HepG2 (cell line): ENCODE results near the gene PLEKHA5. TPM values are rescaled to one million over a fixed set of nuclear protein-coding genes. Genes with fewer than 3 reads are reported as not detected.

Experiments
- DPF2 ChIP-seq: sonication (generic); formaldehyde crosslinking; IDR thresholded peaks from 2 replicates; pipeline ENCODE4 v1.4.0; 2020; ENCODE audit warnings: mild to moderate bottlenecking, low read depth, missing genetic modification reagents, borderline replicate concordance
- FOSL1 ChIP-seq: sonication (generic); formaldehyde crosslinking; IDR thresholded peaks from 2 replicates; pipeline ENCODE4 v1.9.0; 2021; ENCODE audit warnings: missing genetic modification reagents, borderline replicate concordance
- GTF2F1 ChIP-seq: fragments of 150-350 bp; IDR thresholded peaks from 2 replicates; pipeline ENCODE4 v1.6.1; 2014; ENCODE audit warnings: low read length
- HIVEP1 ChIP-seq: sonication (generic); formaldehyde crosslinking; IDR thresholded peaks from 2 replicates; pipeline ENCODE4 v1.4.0; 2020; ENCODE audit warnings: mild to moderate bottlenecking, missing genetic modification reagents
- HOXA9 ChIP-seq: sonication (generic); formaldehyde crosslinking; IDR thresholded peaks from 2 replicates; pipeline ENCODE4 v1.8.1; 2022; ENCODE audit warnings: missing genetic modification reagents, mild to moderate bottlenecking, moderate library complexity, borderline replicate concordance
- IKZF5 ChIP-seq: IDR thresholded peaks from 2 replicates; pipeline ENCODE4 v1.6.1; 2018; ENCODE audit warnings: missing genetic modification reagents, mild to moderate bottlenecking, missing compliant biosample characterization
- KDM2A ChIP-seq: sonication (generic); formaldehyde crosslinking; IDR thresholded peaks from 2 replicates; pipeline ENCODE4 v1.4.0; 2020; ENCODE audit warnings: low read depth, missing genetic modification reagents, borderline replicate concordance
- MIXL1 ChIP-seq: IDR thresholded peaks from 2 replicates; pipeline ENCODE4 v1.6.1; 2016
- MTF1 ChIP-seq: sonication (generic); formaldehyde crosslinking; IDR thresholded peaks from 2 replicates; pipeline ENCODE4 v1.5.0; 2020; ENCODE audit warnings: missing genetic modification reagents
- PAWR ChIP-seq: sonication (generic); formaldehyde crosslinking; IDR thresholded peaks from 2 replicates; pipeline ENCODE4 v1.4.0; 2020; ENCODE audit warnings: missing genetic modification reagents, mild to moderate bottlenecking, borderline replicate concordance
- PITX1 ChIP-seq: sonication (generic); formaldehyde crosslinking; IDR thresholded peaks from 2 replicates; pipeline ENCODE4 v1.5.1; 2020; ENCODE audit warnings: mild to moderate bottlenecking, missing genetic modification reagents
- POGZ ChIP-seq: sonication (generic); formaldehyde crosslinking; IDR thresholded peaks from 2 replicates; pipeline ENCODE4 v1.4.0; 2020; ENCODE audit warnings: mild to moderate bottlenecking, missing genetic modification reagents
- PRMT3 ChIP-seq: sonication (generic); formaldehyde crosslinking; IDR thresholded peaks from 2 replicates; pipeline ENCODE4 v1.8.1; 2022; ENCODE audit warnings: low read depth, mild to moderate bottlenecking, moderate library complexity, missing genetic modification reagents, borderline replicate concordance
- RBFOX2 ChIP-seq: fragments of 200-400 bp; formaldehyde crosslinking; IDR thresholded peaks from 2 replicates; pipeline ENCODE4 v1.6.1; 2017; ENCODE audit warnings: low read depth, mild to moderate bottlenecking, low read length
- SIN3A ChIP-seq: IDR thresholded peaks from 2 replicates; pipeline ENCODE4 v1.6.1; 2011; ENCODE audit warnings: low read depth, mild to moderate bottlenecking, control low read depth, low read length, borderline replicate concordance
- SNAPC2 ChIP-seq: sonication (generic); formaldehyde crosslinking; IDR thresholded peaks from 2 replicates; pipeline ENCODE4 v1.8.1; 2022; ENCODE audit warnings: mild to moderate bottlenecking, missing genetic modification reagents
- SP140L ChIP-seq: sonication (generic); formaldehyde crosslinking; IDR thresholded peaks from 2 replicates; pipeline ENCODE4 v1.4.0; 2020; ENCODE audit warnings: missing genetic modification reagents, borderline replicate concordance
- SRF ChIP-seq: IDR thresholded peaks from 2 replicates; pipeline ENCODE4 v1.6.1; 2011; ENCODE audit warnings: mild to moderate bottlenecking, low read depth, low read length, moderate library complexity
- TMF1 ChIP-seq: sonication (generic); formaldehyde crosslinking; IDR thresholded peaks from 2 replicates; pipeline ENCODE4 v1.8.1; 2022; ENCODE audit warnings: low read depth, missing genetic modification reagents
- ZBTB3 ChIP-seq: sonication (generic); formaldehyde crosslinking; IDR thresholded peaks from 2 replicates; pipeline ENCODE4 v1.4.0; 2020; ENCODE audit warnings: low read depth, mild to moderate bottlenecking, moderate library complexity, missing genetic modification reagents, borderline replicate concordance
- ZBTB38 ChIP-seq: sonication (generic); formaldehyde crosslinking; IDR thresholded peaks from 2 replicates; pipeline ENCODE4 v1.5.1; 2020; ENCODE audit warnings: mild to moderate bottlenecking, missing genetic modification reagents
- ZNF225 ChIP-seq: sonication (generic); formaldehyde crosslinking; IDR thresholded peaks from 2 replicates; pipeline ENCODE4 v1.4.0; 2020; ENCODE audit warnings: mild to moderate bottlenecking, missing genetic modification reagents
- ZNF276 ChIP-seq: sonication (generic); formaldehyde crosslinking; IDR thresholded peaks from 2 replicates; pipeline ENCODE4 v1.4.0; 2020; ENCODE audit warnings: mild to moderate bottlenecking, low read depth, missing genetic modification reagents
- ZNF282 ChIP-seq: fragments of 450-650 bp; IDR thresholded peaks from 2 replicates; pipeline ENCODE4 v1.6.1; 2018; ENCODE audit not compliant: partially characterized antibody
- ZNF292 ChIP-seq: sonication (generic); formaldehyde crosslinking; IDR thresholded peaks from 2 replicates; pipeline ENCODE4 v1.8.1; 2022; ENCODE audit warnings: mild to moderate bottlenecking, low read depth, missing genetic modification reagents, borderline replicate concordance
- ZNF431 ChIP-seq: sonication (generic); formaldehyde crosslinking; IDR thresholded peaks from 2 replicates; pipeline ENCODE4 v1.9.0; 2022; ENCODE audit warnings: missing genetic modification reagents, low read depth, mild to moderate bottlenecking, borderline replicate concordance
- ZNF501 ChIP-seq: sonication (generic); formaldehyde crosslinking; IDR thresholded peaks from 2 replicates; pipeline ENCODE4 v1.5.1; 2020; ENCODE audit warnings: mild to moderate bottlenecking, moderate library complexity, missing genetic modification reagents
- ZNF614 ChIP-seq: IDR thresholded peaks from 2 replicates; pipeline ENCODE4 v1.6.1; 2018; ENCODE audit warnings: missing biosample characterization, missing genetic modification reagents, inconsistent platforms, borderline replicate concordance
- ZSCAN31 ChIP-seq: sonication (generic); formaldehyde crosslinking; IDR thresholded peaks from 2 replicates; pipeline ENCODE4 v1.5.0; 2020; ENCODE audit warnings: low read depth, mild to moderate bottlenecking, missing genetic modification reagents
- polyA plus RNA-seq, 8 experiments: library from polyadenylated mRNA; depleted of rRNA in 3 of 8; stranded (reverse) in 7 of 8; unstranded in 1 of 8; fragments of >200 nt; fragmentation: Illumina TruSeq in 4 of 8; extraction: Trizol in 4 of 8; gene quantifications; 2 replicates each; pipeline versions ENCODE4 v1.2.1 to v1.2.3, GENCODE V29; 2011 to 2016; ENCODE audit warnings: low read depth in 4 of 8, missing spikeins in 1 of 8, mixed read lengths in 1 of 8; ENCODE audit not compliant: insufficient read depth in 1 of 8
- total RNA-seq, 5 experiments: library from RNA; depleted of rRNA; stranded (reverse); fragments of >200 nt; fragmentation: Illumina TruSeq; extraction: Trizol; gene quantifications; 2 replicates each; pipeline ENCODE4 v1.2.3, GENCODE V29; 2016; ENCODE audit warnings: low read depth in 1 of 5

PLEKHA5 gene
- total and polyA plus RNA-seq, 2 of the 13 experiments (the other 11 are each of a cell fraction or from before 2014, with no cell fraction given), result 4.2 to 15.4 TPM

- TF ChIP-seq IKZF5 (CRISPR knock-in tag), result no peak
- no peak for TF ChIP-seq SNAPC2 (CRISPR knock-in tag)
- TF ChIP-seq POGZ (CRISPR knock-in tag), result no peak
- no peak for TF ChIP-seq SRF
- no peak for TF ChIP-seq ZNF431 (CRISPR knock-in tag)
- TF ChIP-seq GTF2F1, result no peak
- TF ChIP-seq RBFOX2, result peak; percentile 12; the same call in 1 of the 2 replicates
- no peak for TF ChIP-seq ZNF225 (CRISPR knock-in tag)
- TF ChIP-seq PITX1 (CRISPR knock-in tag), result no peak
- peak; percentile 63 for TF ChIP-seq HOXA9 (CRISPR knock-in tag)
- TF ChIP-seq MTF1 (CRISPR knock-in tag), result no peak
- peak; percentile 54; the same call in 1 of the 2 replicates for TF ChIP-seq HIVEP1
- TF ChIP-seq ZNF614 (CRISPR knock-in tag), result no peak
- peak; percentile 50; the same call in 1 of the 2 replicates for TF ChIP-seq SIN3A
- TF ChIP-seq ZSCAN31 (CRISPR knock-in tag), result 0 out of 2 replicates have a peak, but pooled peaks have one; percentile 33
- TF ChIP-seq FOSL1 (CRISPR knock-in tag), result no peak
- no peak for TF ChIP-seq ZBTB3 (CRISPR knock-in tag)
- no peak; the same call in 1 of the 2 replicates for TF ChIP-seq ZNF276 (CRISPR knock-in tag)
- no peak for TF ChIP-seq MIXL1 (CRISPR knock-in tag)
- no peak for TF ChIP-seq PRMT3
- peak; percentile 66; the same call in 1 of the 2 replicates for TF ChIP-seq KDM2A (CRISPR knock-in tag)
- no peak for TF ChIP-seq SP140L (CRISPR knock-in tag)
- TF ChIP-seq ZNF282, result no peak
- TF ChIP-seq PAWR (CRISPR knock-in tag), result no peak
- 0 out of 2 replicates have a peak, but pooled peaks have one; percentile 15 for TF ChIP-seq ZNF501 (CRISPR knock-in tag)
- TF ChIP-seq ZNF292 (CRISPR knock-in tag), result peak; percentile 18; the same call in 1 of the 2 replicates
- no peak for TF ChIP-seq TMF1 (CRISPR knock-in tag)
- no peak for TF ChIP-seq ZBTB38
- TF ChIP-seq DPF2 (CRISPR knock-in tag), result no peak
These were observed 891 bp downstream of the PLEKHA5 start (continued) for GRCh38 chr12:19130224-19131024.
